WERI-Rb-1 (cell line): ENCODE results near the gene KAT2A.
A peak's percentile ranks its signal among the peaks of the same experiment; 100 is the strongest.

ENCODE experiments used
- DNase-seq: peaks from one replicate; pipeline ENCODE4 v3.0.0-alpha.2; 2020
- H3K27ac ChIP-seq: fragments of 250-450 bp; sonication (Bioruptor Pico); 2 replicates; pipeline ENCODE4 v1.5.1; 2020; ENCODE audit warnings: mild to moderate bottlenecking, moderate library complexity
- H3K27me3 ChIP-seq: fragments of 250-450 bp; sonication (Bioruptor Pico); 2 replicates; pipeline ENCODE4 v1.5.1; 2021; ENCODE audit warnings: mild to moderate bottlenecking, low read depth, moderate library complexity; ENCODE audit not compliant: insufficient read depth, severe bottlenecking
- H3K36me3 ChIP-seq: fragments of 250-450 bp; sonication (Bioruptor Pico); 2 replicates; pipeline ENCODE4 v1.5.1; 2020; ENCODE audit warnings: mild to moderate bottlenecking, moderate library complexity
- H3K4me3 ChIP-seq: 2 replicates; pipeline ENCODE4 v1.5.1; 2011; ENCODE audit warnings: low read depth, mild to moderate bottlenecking, control low read depth, low read length
- H3K9me3 ChIP-seq: fragments of 250-450 bp; sonication (Bioruptor Pico); 2 replicates; pipeline ENCODE4 v1.5.1; 2021; ENCODE audit warnings: mild to moderate bottlenecking, moderate library complexity; ENCODE audit not compliant: severe bottlenecking
- CTCF ChIP-seq: IDR thresholded peaks from 2 replicates; pipeline ENCODE4 v1.5.1; 2011; ENCODE audit warnings: low read depth, mild to moderate bottlenecking, control low read depth, inconsistent platforms, low read length

Gene KAT2A

DNA sequence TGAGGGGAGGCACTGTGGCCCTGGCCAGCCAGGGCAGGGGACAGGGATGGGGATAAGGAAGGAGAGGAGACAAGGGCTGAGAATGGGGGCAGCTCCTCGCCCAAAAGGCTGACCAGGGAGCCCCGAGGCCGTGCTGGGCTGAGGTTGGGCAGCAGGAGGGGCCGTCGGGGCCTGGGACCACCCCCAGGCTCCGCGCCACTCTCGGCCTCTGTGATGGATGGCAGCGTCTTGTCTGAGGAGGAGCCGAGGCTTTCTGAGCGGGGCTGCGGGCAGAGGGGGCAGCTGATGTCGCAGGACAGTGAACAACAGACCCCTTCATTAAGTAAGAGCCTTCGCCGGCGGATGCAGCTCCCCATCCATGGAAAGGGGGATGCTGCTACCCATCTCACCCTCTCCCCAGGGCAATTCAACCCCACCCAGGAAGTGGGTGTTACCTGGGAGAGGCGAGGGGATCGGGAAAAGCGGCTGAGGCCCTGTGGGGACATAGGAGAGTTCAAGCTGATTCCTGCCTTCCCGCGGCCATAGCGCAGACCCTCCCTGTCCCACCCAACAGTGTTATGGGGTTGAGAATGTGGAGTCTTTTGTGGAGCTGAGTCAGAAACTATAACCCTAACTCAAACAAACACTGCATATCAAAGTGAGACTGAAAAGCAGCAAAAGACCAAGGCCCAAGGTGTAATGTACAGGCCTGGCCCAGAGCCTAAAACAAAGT is 42.7 kb upstream of the KAT2A start:
- no peaks in the 10 kb centered on the region for H3K27me3 ChIP-seq
- no peak for DNase-seq
- H3K36me3 ChIP-seq: no peaks in the 10 kb centered on the region
- TF ChIP-seq CTCF: no peak
- H3K9me3 ChIP-seq: no peaks in the 10 kb centered on the region
- H3K27ac ChIP-seq: no peak overlapping the region
- no peak overlapping the region for H3K4me3 ChIP-seq

- Histone ChIP-seq H3K36me3 (no peaks in the 10 kb centered on the region), H3K27ac (no peak overlapping the region), H3K9me3 (no peaks in the 10 kb centered on the region), H3K4me3 (no peak overlapping the region), H3K27me3 (no peaks in the 10 kb centered on the region)
- peak; percentile 85 for TF ChIP-seq CTCF
- peak; percentile 68 for DNase-seq
Observed at GRCh38 chr17:42163113-42163512, 41.9 kb upstream of the KAT2A start.

GRCh38 chr17:42160531-42160910 is 39.4 kb upstream of the KAT2A start:
- Histone ChIP-seq H3K27ac (no peak overlapping the region), H3K27me3 (no peaks in the 10 kb centered on the region), H3K9me3 (peaks cover 2% of the 10 kb centered on the region), H3K4me3 (no peak overlapping the region), H3K36me3 (no peaks in the 10 kb centered on the region)
- no peak for DNase-seq
- TF ChIP-seq CTCF: no peak

DNA sequence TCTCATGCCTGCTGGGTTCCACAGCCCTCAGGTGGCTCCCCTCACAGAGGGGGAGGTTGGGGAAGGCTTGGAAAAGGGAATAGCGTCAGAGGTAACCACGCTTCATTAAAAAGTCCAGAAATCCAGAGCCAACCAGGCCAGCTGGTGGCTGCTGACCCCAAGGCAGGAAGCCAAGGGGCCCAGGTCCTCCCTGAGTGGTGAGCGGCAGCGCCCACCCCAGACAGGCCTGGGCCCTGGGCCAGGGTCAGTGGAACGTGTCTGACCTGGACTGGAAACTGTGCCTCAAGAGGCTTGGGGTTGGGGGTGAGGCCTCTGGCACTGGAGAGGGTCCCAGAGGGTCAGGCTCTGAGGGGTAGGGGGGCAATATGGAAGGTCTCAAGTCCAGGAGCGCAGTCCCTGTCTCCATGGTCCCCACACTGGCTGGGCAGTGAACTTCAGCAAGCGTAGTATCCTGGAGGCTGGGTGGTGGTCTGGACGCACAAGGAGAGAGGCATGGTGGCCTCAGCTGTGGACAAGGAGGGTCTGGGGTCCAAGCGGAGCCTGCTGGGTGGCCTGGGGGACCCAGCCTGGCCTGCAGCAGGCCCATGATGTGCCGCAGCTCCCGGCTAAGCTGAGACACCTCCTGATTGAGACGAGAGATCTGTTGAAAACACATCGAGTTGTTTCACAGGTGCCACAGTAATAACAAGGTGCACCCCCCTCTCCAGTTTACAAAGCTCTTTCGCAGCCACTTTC is 38.8 kb upstream of the KAT2A start:
- H3K27ac ChIP-seq: no peak overlapping the region
- no peak for DNase-seq
- peaks cover 4% of the 10 kb centered on the region for H3K9me3 ChIP-seq
- no peaks in the 10 kb centered on the region for H3K27me3 ChIP-seq
- no peak overlapping the region for H3K4me3 ChIP-seq
- TF ChIP-seq CTCF: no peak
- H3K36me3 ChIP-seq: no peaks in the 10 kb centered on the region

GRCh38 chr17:42155614-42156045 is 34.5 kb upstream of the KAT2A start:
- Histone ChIP-seq H3K27ac (no peak overlapping the region), H3K27me3 (no peaks in the 10 kb centered on the region), H3K4me3 (no peak overlapping the region), H3K36me3 (peaks cover 12% of the 10 kb centered on the region), H3K9me3 (peaks cover 4% of the 10 kb centered on the region)
- no peak for TF ChIP-seq CTCF
- no peak for DNase-seq
